HL-60 (cell line): Measurements from ENCODE around the gene GRM4.

ENCODE experiments used
- POLR2AphosphoS5 ChIP-seq: IDR thresholded peaks from 2 replicates; pipeline ENCODE4 v1.6.1; 2012; ENCODE audit warnings: low read depth
- REST ChIP-seq: IDR thresholded peaks from 2 replicates; pipeline ENCODE4 v1.6.1; 2012; ENCODE audit warnings: low read depth; ENCODE audit not compliant: insufficient replicate concordance
- SPI1 ChIP-seq: IDR thresholded peaks from 2 replicates; pipeline ENCODE4 v1.6.1; 2012; ENCODE audit warnings: low read depth, mild to moderate bottlenecking, borderline replicate concordance
- TF ChIP-seq, protein P1 (sequence below): IDR thresholded peaks from one replicate; pipeline ENCODE4 v1.5.1; 2011; ENCODE audit warnings: low read length, control low read depth, inconsistent platforms; ENCODE audit not compliant: insufficient read depth

GRCh38 chr6:34053721-34054120 lies 92.2 kb downstream of the GRM4 start:
- TF ChIP-seq, protein P1, sequence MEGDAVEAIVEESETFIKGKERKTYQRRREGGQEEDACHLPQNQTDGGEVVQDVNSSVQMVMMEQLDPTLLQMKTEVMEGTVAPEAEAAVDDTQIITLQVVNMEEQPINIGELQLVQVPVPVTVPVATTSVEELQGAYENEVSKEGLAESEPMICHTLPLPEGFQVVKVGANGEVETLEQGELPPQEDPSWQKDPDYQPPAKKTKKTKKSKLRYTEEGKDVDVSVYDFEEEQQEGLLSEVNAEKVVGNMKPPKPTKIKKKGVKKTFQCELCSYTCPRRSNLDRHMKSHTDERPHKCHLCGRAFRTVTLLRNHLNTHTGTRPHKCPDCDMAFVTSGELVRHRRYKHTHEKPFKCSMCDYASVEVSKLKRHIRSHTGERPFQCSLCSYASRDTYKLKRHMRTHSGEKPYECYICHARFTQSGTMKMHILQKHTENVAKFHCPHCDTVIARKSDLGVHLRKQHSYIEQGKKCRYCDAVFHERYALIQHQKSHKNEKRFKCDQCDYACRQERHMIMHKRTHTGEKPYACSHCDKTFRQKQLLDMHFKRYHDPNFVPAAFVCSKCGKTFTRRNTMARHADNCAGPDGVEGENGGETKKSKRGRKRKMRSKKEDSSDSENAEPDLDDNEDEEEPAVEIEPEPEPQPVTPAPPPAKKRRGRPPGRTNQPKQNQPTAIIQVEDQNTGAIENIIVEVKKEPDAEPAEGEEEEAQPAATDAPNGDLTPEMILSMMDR, result no peak
- TF ChIP-seq POLR2AphosphoS5 (no peak), REST (no peak), SPI1 (no peak)
